Activated CD4-positive, alpha-beta T cell treated with anti-CD3 and anti-CD28 coated beads for 4 hours (primary cell): ENCODE measurements around the gene TBX15.
"Not testable (repeated sequence)": the region's sequence is repeated elsewhere in the genome, so short reads cannot be mapped to it uniquely, and the experiment has no call there.

ENCODE experiments used
- DNase-seq, 2 donors: peaks; one replicate each; pipeline ENCODE4 v3.0.0-alpha.2; 2020

Gene TBX15

DNA sequence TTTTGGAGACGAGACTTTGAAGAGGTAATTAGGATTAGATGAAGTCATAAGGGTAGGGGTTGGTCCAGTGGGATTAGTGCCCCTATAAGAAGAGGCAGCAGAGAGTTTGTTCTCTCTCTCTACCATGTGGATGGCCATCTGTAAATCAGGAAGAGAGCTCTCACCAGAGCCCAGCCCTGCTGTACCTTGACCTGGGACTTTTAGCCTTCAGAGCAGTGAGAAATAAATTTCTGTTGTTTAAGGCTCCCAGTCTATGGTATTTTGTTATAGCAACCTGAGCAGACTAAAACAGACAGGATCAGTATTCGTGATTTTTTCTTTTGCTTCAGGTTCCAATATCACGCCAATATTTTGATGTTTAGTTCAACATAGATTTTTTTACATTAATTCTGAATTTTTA, 30.0 kb downstream of the TBX15 start:
- DNase-seq = no peak

DNA sequence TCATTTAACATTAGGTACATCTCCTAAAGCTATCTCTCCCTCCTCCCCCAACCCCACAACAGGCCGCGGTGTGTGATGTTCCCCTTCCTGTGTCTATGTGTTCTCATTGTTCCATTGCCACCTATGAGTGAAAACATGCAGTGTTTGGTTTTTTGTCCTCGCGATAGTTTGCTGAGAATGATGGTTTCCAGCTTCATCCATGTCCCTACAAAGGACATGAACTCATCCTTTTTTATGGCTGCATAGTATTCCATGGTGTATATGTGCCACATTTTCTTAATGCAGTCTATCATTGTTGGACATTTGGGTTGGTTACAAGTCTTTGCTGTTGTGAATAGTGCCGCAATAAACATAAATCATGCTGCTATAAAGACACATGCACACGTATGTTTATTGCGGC, 30.6 kb downstream of the TBX15 start:
- DNase-seq = not testable (repeated sequence)

DNA sequence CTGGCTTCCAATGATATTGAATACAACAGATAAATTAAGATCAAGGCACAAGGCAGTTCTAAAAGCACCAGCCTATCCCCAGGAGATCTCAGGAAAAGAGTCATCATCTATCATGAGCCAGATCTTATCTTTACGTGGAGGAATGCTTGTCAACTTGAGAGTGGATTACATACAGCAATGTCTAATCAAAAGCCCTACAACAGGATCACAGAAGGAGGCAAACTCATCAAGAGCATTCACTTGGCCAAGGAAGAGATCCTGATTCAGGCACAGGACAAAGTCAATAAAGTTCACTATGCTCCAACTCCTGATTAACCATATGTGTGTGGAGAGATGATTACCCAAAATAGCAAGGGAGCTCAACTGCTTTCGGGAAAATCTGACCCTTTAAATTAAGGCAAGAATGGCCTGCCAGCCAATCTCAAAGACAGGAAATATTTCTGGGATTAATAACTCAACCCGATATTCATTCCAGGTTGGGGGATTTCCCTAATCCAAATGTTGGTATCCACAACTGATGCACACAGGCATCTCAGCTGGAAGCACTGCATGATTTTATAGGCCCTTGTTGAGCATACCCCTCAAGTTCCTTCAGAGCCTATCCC, 33.7 kb downstream of the TBX15 start:
- DNase-seq = no peak

DNA sequence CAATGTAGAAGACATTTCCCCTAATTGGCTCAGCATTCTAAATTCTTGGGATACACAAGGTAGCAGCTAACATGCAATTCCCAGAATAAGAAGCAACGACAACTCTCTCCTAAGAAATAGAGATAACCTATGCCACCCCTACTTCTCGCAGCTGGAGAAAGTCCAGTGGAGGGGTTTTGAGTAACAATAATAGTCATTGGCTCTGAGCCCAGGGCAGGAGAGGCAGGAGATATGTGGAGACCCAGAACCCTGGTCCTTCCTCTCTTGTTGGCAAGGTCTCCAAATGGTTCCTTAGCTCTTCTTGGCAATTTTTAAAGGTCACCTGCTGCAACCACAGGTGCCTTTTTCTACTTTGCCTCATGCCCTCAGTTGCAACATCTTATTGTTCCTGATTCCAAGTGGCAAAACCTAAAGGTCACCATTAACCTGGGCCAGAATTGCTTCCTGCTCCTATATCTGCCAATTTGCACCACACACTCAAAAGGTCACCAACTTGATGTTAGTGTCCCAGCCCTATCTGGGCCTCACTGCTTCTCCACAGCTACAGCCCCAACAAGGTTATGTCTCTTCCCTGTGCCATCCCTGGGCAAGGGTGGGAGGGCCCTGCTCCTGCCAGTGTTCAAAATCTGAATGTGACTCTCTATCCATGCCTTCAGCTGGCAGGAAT, 36.7 kb downstream of the TBX15 start:
- no peak for DNase-seq

GRCh38 chr1:118949315-118949714, 38.8 kb downstream of the TBX15 start:
- DNase-seq = no peak

GRCh38 chr1:118948846-118949245, 39.3 kb downstream of the TBX15 start:
- DNase-seq = no peak

DNA sequence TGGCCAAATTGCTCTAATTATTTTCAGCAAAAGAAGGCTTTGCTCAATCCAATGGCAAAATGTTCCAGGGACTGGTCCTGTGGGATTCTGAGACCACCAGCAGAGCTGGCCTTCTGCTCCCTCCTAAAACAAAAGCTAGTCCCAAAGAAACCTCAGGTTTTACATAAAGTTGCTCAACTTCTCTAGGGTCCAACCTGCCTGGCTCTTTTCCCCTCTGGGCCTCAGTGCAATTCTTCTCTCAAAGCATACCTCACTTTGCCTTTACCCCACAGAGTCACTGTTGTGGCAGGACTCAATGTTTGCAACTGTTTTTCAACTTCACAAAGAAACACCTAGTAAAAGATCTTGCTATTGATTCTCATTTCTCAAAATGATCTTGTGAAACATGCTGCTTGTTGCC, 39.8 kb downstream of the TBX15 start:
- no peak for DNase-seq

GRCh38 chr1:118947790-118948189, 40.4 kb downstream of the TBX15 start:
- no peak for DNase-seq

- no peak for DNase-seq
Measured at GRCh38 chr1:118947003-118947765, 41.0 kb downstream of the TBX15 start.

- DNase-seq = no peak
Measured at GRCh38 chr1:118945489-118945888, 42.7 kb downstream of the TBX15 start.

GRCh38 chr1:118944546-118944945, 43.6 kb downstream of the TBX15 start:
- no peak for DNase-seq

- no peak for DNase-seq
Measured at GRCh38 chr1:118944133-118944532, 44.0 kb downstream of the TBX15 start.

GRCh38 chr1:118940957-118941356, 47.2 kb downstream of the TBX15 start:
- no peak for DNase-seq

GRCh38 chr1:118937413-118938072, 50.6 kb downstream of the TBX15 start:
- no peak for DNase-seq

GRCh38 chr1:118934706-118935105, 53.4 kb downstream of the TBX15 start:
- DNase-seq = no peak

- no peak for DNase-seq
Measured at GRCh38 chr1:118933051-118933781, 54.9 kb downstream of the TBX15 start.

DNA sequence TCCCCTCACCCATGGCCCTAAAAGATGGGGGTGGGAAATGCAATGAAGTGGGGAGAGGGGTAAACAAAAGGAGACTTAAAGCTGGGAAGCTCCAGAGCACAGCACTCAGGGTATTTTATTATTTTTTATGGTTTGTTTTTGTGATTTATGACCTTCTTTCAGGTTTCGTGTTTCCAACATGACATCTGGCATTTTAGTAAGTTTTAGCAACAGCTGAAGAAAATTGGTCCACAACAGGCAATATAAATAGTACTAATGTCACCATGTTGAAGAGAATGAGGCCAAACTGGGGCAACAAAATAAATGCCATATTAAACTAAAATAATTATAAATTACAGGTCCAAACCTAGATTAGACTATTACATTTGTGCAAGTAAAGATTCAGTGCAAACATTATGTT, 56.3 kb downstream of the TBX15 start:
- no peak for DNase-seq

DNA sequence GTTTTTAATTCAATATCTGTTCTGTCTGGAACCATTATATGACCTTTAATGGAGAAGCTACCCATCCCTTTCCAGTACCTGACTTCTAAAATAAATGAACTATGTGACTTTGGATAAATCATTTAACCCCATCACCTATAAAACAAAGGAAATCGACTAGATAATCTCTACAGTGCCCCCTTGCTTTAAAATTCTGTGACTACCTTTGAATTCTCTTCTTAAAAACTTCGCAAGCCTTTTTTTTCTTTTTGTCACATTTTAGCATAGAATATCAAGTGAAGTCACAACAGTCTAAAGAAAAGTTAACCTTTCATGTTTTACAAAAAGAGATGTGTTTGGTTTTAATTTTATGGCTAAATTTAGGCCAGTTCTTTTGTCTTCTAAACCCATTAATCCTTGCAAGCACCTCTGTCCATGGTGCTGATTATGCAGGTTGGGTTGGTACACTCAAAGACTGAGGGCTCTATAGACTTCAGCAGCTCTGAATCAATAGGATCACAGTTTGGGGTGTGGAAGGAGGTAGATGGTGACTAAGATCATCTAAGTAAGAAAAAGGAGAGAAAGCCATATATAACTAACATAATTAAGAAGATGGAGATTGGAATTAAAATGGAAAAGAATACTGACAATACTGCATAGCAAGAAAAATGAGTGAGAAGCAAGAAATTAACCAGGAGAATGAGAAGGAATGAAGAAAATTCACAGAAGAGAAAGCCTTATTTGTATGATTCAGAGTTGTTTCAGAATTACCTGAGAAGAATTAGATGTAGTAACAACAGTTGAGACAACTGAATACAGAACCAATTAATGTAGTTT, 59.2 kb downstream of the TBX15 start:
- no peak for DNase-seq

DNA sequence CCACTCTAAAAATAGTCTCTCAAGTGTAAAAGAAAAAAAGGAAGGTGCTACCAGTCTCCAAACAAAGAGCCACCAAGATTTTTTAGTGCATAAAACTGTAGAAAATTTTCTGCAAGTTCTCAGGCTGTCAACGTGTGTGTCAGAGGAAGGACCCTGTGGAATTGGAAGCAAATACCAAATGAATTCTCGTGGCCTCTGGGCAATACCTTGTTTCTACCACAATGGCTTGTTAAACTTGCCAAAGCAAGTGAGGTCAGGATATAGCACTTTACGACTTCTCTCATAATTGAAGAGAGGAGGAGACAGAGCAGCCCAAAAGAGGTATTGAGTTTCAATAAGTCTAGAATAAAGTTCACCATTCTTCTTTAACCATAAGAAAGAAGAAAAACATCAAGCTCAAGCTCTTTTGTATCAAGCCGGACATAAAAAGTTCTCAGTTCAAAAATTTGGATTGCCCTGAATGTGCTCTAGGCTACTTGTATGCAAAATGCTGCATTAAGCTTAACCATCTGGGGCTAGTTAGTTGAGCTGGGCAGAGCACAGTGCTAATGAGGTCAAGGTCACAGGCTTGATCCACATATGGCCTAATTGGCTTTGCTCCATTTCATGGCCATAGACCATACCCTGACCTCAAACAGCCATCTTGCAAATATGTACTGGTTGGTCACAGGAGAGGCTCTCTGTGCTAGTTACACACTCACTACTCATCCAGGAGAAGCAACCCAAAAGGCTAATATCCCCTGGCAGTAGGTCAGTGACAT, 60.5 kb downstream of the TBX15 start:
- no peak for DNase-seq

DNA sequence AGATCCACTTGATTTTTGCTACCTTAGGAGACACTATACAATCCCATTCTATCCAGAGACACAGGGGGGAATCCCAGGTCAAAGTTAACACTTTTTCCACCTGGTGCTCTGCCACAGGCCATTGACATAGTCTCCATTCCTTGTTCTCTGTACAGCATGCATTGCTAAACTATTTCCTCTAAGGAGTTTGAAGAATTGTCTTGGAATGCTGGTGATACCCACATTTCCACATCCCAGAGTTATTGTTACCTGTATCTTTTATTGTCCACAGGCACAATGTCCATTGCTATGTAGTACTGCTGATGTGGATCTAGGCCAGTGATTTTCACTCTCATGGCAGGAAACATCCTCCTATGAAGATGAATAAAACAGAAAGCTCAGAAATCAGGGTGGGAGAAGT, 61.9 kb downstream of the TBX15 start:
- no peak for DNase-seq

GRCh38 chr1:118925651-118926050, 62.5 kb downstream of the TBX15 start:
- DNase-seq = no peak
